IMR-90 (cell line): ENCODE measurements around the gene LIPG. TPM values are rescaled to one million over a fixed set of nuclear protein-coding genes. Genes with fewer than 3 reads are reported as not detected.
"Not testable (repeated sequence)": the region's sequence is repeated elsewhere in the genome, so short reads cannot be mapped to it uniquely, and the experiment has no call there.

ENCODE experiments used
- ATAC-seq: fragments of 200-7000 bp; cut with Tn5 transposase; 2 replicates; pipeline ENCODE4 v1.9.1; 2020; ENCODE audit warnings: low read depth, mild to moderate bottlenecking, moderate library complexity
- Bru-seq: library from RNA; stranded (reverse); fragments of 400-500 nt; gene quantifications from one replicate; lab custom pipeline; 2021; lab: Mats Ljungman, UMichigan
- BruChase-seq, 2 experiments: library from RNA; stranded (reverse); fragments of 400-500 nt; gene quantifications; one replicate each; lab custom pipeline; 2021; lab: Mats Ljungman, UMichigan
- BruUV-seq: library from RNA; stranded (reverse); fragments of 400-500 nt; replicated peaks from 2 replicates; lab custom pipeline; 2021; lab: Mats Ljungman, UMichigan
- CTCF ChIA-PET: fragments of 300-600 bp; formaldehyde crosslinking; extraction: SDS; loops from one replicate; lab custom pipeline; 2021; ENCODE audit warnings: antibody characterized with exemption; lab: Yijun Ruan, JAX
- POLR2A ChIA-PET: fragments of 300-600 bp; sonication (Branson Sonifier 250); formaldehyde crosslinking; loops from one replicate; lab custom pipeline; 2022; ENCODE audit warnings: antibody characterized with exemption; ENCODE audit not compliant: unreplicated experiment; lab: Charles Lee
- DNase-seq: peaks from one replicate; pipeline ENCODE4 v3.0.0; 2013
- H2AFZ ChIP-seq: replicated peaks from 2 replicates; pipeline ENCODE3; 2013; ENCODE audit warnings: low read length, mild to moderate bottlenecking; ENCODE audit not compliant: poor library complexity
- H2AK5ac ChIP-seq: 2 replicates; pipeline ENCODE4 v1.6.1; 2013; ENCODE audit warnings: low read depth, low read length, inconsistent platforms
- H2AK9ac ChIP-seq: replicated peaks from 2 replicates; pipeline ENCODE3; 2013; ENCODE audit warnings: mild to moderate bottlenecking, low read depth, low read length, moderate library complexity; ENCODE audit not compliant: poor library complexity
- H2BK120ac ChIP-seq: 2 replicates; pipeline ENCODE4 v1.6.1; 2013; ENCODE audit warnings: low read depth, low read length, inconsistent platforms
- H2BK15ac ChIP-seq: 3 replicates; pipeline ENCODE4 v1.6.1; 2013; ENCODE audit warnings: low read depth, low read length, inconsistent platforms
- H2BK20ac ChIP-seq: 2 replicates; pipeline ENCODE4 v1.6.1; 2013; ENCODE audit warnings: low read depth, mild to moderate bottlenecking, inconsistent platforms, low read length, moderate library complexity
- H2BK5ac ChIP-seq: 2 replicates; pipeline ENCODE4 v1.6.1; 2013; ENCODE audit warnings: mild to moderate bottlenecking, low read depth, low read length, inconsistent platforms; ENCODE audit not compliant: poor library complexity, severe bottlenecking
- H3K14ac ChIP-seq: replicated peaks from 2 replicates; pipeline ENCODE4 v1.6.1; 2013; ENCODE audit warnings: low read depth, low read length, inconsistent platforms
- H3K18ac ChIP-seq: 2 replicates; pipeline ENCODE4 v1.6.1; 2013; ENCODE audit warnings: low read depth, low read length, control low read depth
- H3K23ac ChIP-seq: 2 replicates; pipeline ENCODE4 v1.6.1; 2013; ENCODE audit warnings: low read depth, low read length, inconsistent platforms
- H3K27ac ChIP-seq: 2 replicates; pipeline ENCODE4 v1.5.1; 2013; ENCODE audit warnings: mild to moderate bottlenecking, control low read depth, low read length; ENCODE audit not compliant: insufficient read depth
- H3K27me3 ChIP-seq: 2 replicates; pipeline ENCODE4 v1.6.1; 2013; ENCODE audit warnings: low read length; ENCODE audit not compliant: control insufficient read depth, insufficient read depth
- H3K36me3 ChIP-seq: 2 replicates; pipeline ENCODE4 v1.6.1; 2013; ENCODE audit warnings: low read length, mixed read lengths; ENCODE audit not compliant: control insufficient read depth, insufficient read depth
- H3K4ac ChIP-seq: 2 replicates; pipeline ENCODE4 v1.6.1; 2013; ENCODE audit warnings: low read depth, low read length, inconsistent platforms
- H3K4me1 ChIP-seq: 2 replicates; pipeline ENCODE4 v1.6.1; 2013; ENCODE audit warnings: low read length, mixed read lengths; ENCODE audit not compliant: control insufficient read depth, insufficient read depth
- H3K4me2 ChIP-seq: 2 replicates; pipeline ENCODE4 v1.6.1; 2013; ENCODE audit warnings: low read depth, mild to moderate bottlenecking, control low read depth, low read length, moderate library complexity
- H3K4me3 ChIP-seq: 2 replicates; pipeline ENCODE4 v1.5.1; 2013; ENCODE audit warnings: low read depth, mild to moderate bottlenecking, control low read depth, low read length, moderate library complexity; ENCODE audit not compliant: insufficient read depth
- H3K56ac ChIP-seq: 2 replicates; pipeline ENCODE4 v1.6.1; 2013; ENCODE audit warnings: low read length, inconsistent platforms; ENCODE audit not compliant: insufficient read depth; ENCODE audit errors: extremely low read depth
- H3K79me1 ChIP-seq, 2 experiments: 2 replicates each; pipeline ENCODE4 v1.6.1; 2013; ENCODE audit warnings: low read length in 2 of 2, inconsistent platforms in 1 of 2, low read depth in 1 of 2
- H3K9ac ChIP-seq: 2 replicates; pipeline ENCODE4 v1.6.1; 2013; ENCODE audit warnings: low read depth, low read length, control low read depth
- H3K9me1 ChIP-seq: 2 replicates; pipeline ENCODE4 v1.6.1; 2013; ENCODE audit warnings: low read length, inconsistent platforms; ENCODE audit not compliant: insufficient read depth
- H3K9me3 ChIP-seq: 2 replicates; pipeline ENCODE4 v1.6.1; 2013; ENCODE audit warnings: low read length; ENCODE audit not compliant: control insufficient read depth, insufficient read depth
- H4K20me1 ChIP-seq: 2 replicates; pipeline ENCODE4 v1.6.1; 2013; ENCODE audit warnings: low read length, inconsistent platforms; ENCODE audit not compliant: insufficient read depth
- H4K5ac ChIP-seq: 2 replicates; pipeline ENCODE4 v1.6.1; 2013; ENCODE audit warnings: mild to moderate bottlenecking, low read depth, low read length, control low read depth
- H4K8ac ChIP-seq, 2 experiments: 2 replicates each; pipeline ENCODE4 v1.6.1; 2013; ENCODE audit warnings: low read depth in 2 of 2, low read length in 2 of 2, control low read depth in 1 of 2, inconsistent platforms in 1 of 2
- H4K91ac ChIP-seq: 2 replicates; pipeline ENCODE4 v1.6.1; 2013; ENCODE audit warnings: low read depth, low read length, inconsistent platforms; ENCODE audit not compliant: insufficient read depth
- FOS ChIP-seq: fragments of 150-350 bp; IDR thresholded peaks from 2 replicates; pipeline ENCODE4 v1.6.1; 2016; ENCODE audit warnings: low read depth, low read length
- MXI1 ChIP-seq: IDR thresholded peaks from 2 replicates; pipeline ENCODE4 v1.6.1; 2012; ENCODE audit warnings: low read depth, mild to moderate bottlenecking, low read length, moderate library complexity, borderline replicate concordance
- WGBS, 2 experiments: methylation state at CpG; one replicate each; pipeline versions ENCODE4 v1.1.5 to v1.1.7; 2013; ENCODE audit warnings: missing lambda C conversion rate in 2 of 2; ENCODE audit not compliant: insufficient read length in 1 of 2; ENCODE audit errors: extremely low coverage in 2 of 2; 5-methylcytosine and 5-hydroxymethylcytosine counted together
- dilution Hi-C: fragments of 300-500 bp; cut with HindIII; formaldehyde crosslinking; loops from one replicate; pipeline ENCODE4 v1.14.3; 2018; ENCODE audit warnings: low sequenced_read_pairs; ENCODE audit not compliant: unreplicated experiment
- in situ Hi-C: fragments of 300-500 bp; cut with MboI; formaldehyde crosslinking; loops from 3 replicates; pipeline ENCODE4 v1.14.3; 2019; ENCODE audit warnings: low sequenced_read_pairs, inconsistent platforms, mixed read lengths
- intact Hi-C: fragments of 100-400 bp; cut with micrococcal nuclease; formaldehyde crosslinking; loops from 2 replicates; pipeline ENCODE4 v1.10.0; 2022
- long read RNA-seq: library from polyadenylated mRNA; unstranded; transcript quantifications from one replicate; pipeline ENCODE4 v2.0.0, GENCODE V29; 2021; ENCODE audit not compliant: unreplicated experiment
- polyA plus RNA-seq, 3 experiments: library from polyadenylated mRNA; depleted of rRNA; stranded (reverse); fragments of >200 nt; gene quantifications; 2 replicates each; pipeline ENCODE4 v1.2.3, GENCODE V29; 2012; ENCODE audit warnings: low replicate concordance in 1 of 3
- total RNA-seq: library from RNA; depleted of rRNA; stranded (reverse); fragments of >200 nt; gene quantifications from 2 replicates; pipeline ENCODE4 v1.2.3, GENCODE V29; 2012; rRNA removed

The LIPG gene
- total RNA-seq (under 0.01 TPM in 1 of 2 replicates, not detected in the other), polyA plus RNA-seq (2012; rRNA removed) (0.13 and 0.14 TPM in 2 replicates), Bru-seq, nascent RNA (percentile 14 among the genes with signal in this experiment), BruChase-seq, experiment 1, labeled RNA remaining after a 6-hour chase (percentile 10 among the genes with signal in this experiment), BruChase-seq, experiment 2, labeled RNA remaining after a 2-hour chase (percentile 7 among the genes with signal in this experiment)
- 0.05 and 0.14 TPM in 2 replicates for polyA plus RNA-seq (2012; cell fraction: cytosol; rRNA removed)
- 0.05 and 0.16 TPM in 2 replicates for polyA plus RNA-seq (2012; cell fraction: nucleus; rRNA removed; ENCODE audit: low replicate concordance)
- long read RNA-seq: 0 reads

GRCh38 chr18:49561289-49562193 is at the start of gene LIPG:
LIPG (plus strand) TSS chr18:49562057; CDS start chr18:49562309, 252 bp downstream.
- TF ChIP-seq MXI1 (peak; percentile 63; the same call in 1 of the 2 replicates), FOS (no peak)
- Histone ChIP-seq H2BK15ac (no peak within 1 kb of the TSS), H3K56ac (no peak within 1 kb of the TSS), H2BK5ac (no peak within 1 kb of the TSS), H3K23ac (peak within 1 kb of the TSS; percentile 16; the same call in 1 of the 2 replicates), H3K4me3 (peak within 1 kb of the TSS; percentile 28), H4K20me1 (no peaks in the 10 kb centered on the region), H4K8ac (no peak within 1 kb of the TSS), H3K9me1 (no peaks in the 10 kb centered on the region; the same call in 1 of the 2 replicates), H3K27me3 (peaks cover 68% of the 10 kb centered on the region), H3K4ac (no peak within 1 kb of the TSS; the same call in 1 of the 2 replicates), H4K5ac (no peak within 1 kb of the TSS), H2AK9ac (peak within 1 kb of the TSS; percentile 60), H3K79me1 (no peaks in the 10 kb centered on the region), H3K18ac (no peak within 1 kb of the TSS), H2BK20ac (no peak within 1 kb of the TSS), H3K27ac (no peak within 1 kb of the TSS), H3K4me1 (peaks cover 7% of the 10 kb centered on the region), H4K91ac (no peak within 1 kb of the TSS), H3K4me2 (peak within 1 kb of the TSS; percentile 85), H3K9ac (no peak within 1 kb of the TSS), H3K14ac (no peak within 1 kb of the TSS), H2BK120ac (no peak within 1 kb of the TSS), H2AFZ (peak within 1 kb of the TSS; percentile 87), H3K9me3 (no peaks in the 10 kb centered on the region), H2AK5ac (no peak within 1 kb of the TSS), H3K36me3 (no peaks in the 10 kb centered on the region)
- BruUV-seq: no TSS peak
- CTCF ChIA-PET: interaction anchor here (1.3 kb wide), 1 partner anchor 301 kb away, joined by 3 read pairs; no protein-coding TSS in a partner anchor
- in situ Hi-C loops (loop anchor here (10.0 kb wide), 1 partner anchor 193 kb away; no protein-coding TSS in a partner anchor), dilution Hi-C loops (no loop called here), intact Hi-C loops (loop anchor here (10.0 kb wide), 1 partner anchor 133 kb away; no protein-coding TSS in a partner anchor)
- WGBS, 2 experiments: 3% methylated on average over 25 of the region's 67 CpGs; no CpG with 5 or more reads in 1 of the 2 experiments
- ATAC-seq (peak; percentile 62), DNase-seq (peak; percentile 50)
- POLR2A ChIA-PET: no interaction called here

DNA sequence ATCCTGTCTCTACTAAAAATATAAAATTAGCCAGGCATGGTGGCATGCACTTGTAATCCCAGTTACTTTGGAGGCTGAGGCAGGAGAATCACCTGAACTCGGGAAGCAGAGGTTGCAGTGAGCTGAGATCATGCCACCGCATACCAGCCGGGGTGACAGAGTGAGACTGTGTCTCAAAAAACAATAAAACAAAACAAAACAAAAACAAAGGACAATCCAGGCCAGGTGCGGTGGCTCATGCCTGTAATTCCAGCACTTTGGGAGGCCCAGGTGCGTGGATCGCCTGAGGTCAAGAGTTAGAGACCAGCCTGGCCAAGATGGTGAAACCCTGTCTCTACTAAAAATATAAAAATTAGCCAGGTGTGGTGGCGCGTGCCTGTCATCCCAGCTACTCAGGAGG is 49.0 kb upstream of the LIPG start:
- H4K5ac ChIP-seq, DNase-seq, H3K18ac ChIP-seq, H2AK5ac ChIP-seq, H3K9ac ChIP-seq, H2BK5ac ChIP-seq, H3K4me1 ChIP-seq, H2BK15ac ChIP-seq, H3K4me2 ChIP-seq, H3K4ac ChIP-seq, H4K20me1 ChIP-seq, H3K36me3 ChIP-seq, H3K4me3 ChIP-seq, H2AFZ ChIP-seq, H2AK9ac ChIP-seq, H3K9me1 ChIP-seq, POLR2A ChIA-PET, H3K14ac ChIP-seq, H4K8ac ChIP-seq, H2BK20ac ChIP-seq, H3K79me1 ChIP-seq, H3K9me3 ChIP-seq, H4K91ac ChIP-seq, BruUV-seq, H3K23ac ChIP-seq, H2BK120ac ChIP-seq, H3K56ac ChIP-seq, ATAC-seq, dilution Hi-C loops, H3K27ac ChIP-seq: not testable (repeated sequence)
- in situ Hi-C loops (loop anchor here (5.0 to 25.0 kb wide), 3 partner anchors 252 to 674 kb away; partner anchors contain the start of gene MYO5B), intact Hi-C loops (loop anchor here (5.0 kb wide), 1 partner anchor 844 kb away; no protein-coding TSS in a partner anchor)
- CTCF ChIA-PET: interaction anchor here (0.8 kb wide), 1 partner anchor 47 kb away, joined by 3 read pairs; no protein-coding TSS in a partner anchor
- WGBS, 2 experiments: 72% methylated on average over 3 of the region's 8 CpGs; no CpG with 5 or more reads in 1 of the 2 experiments
- peaks cover 11% of the 10 kb centered on the region for H3K27me3 ChIP-seq
